GM03348 (cell line): ENCODE data around the gene TBKBP1.

Source experiments
- DNase-seq: peaks from one replicate; pipeline ENCODE4 v3.0.0; 2012; ENCODE audit warnings: low spot score

Gene TBKBP1

DNA sequence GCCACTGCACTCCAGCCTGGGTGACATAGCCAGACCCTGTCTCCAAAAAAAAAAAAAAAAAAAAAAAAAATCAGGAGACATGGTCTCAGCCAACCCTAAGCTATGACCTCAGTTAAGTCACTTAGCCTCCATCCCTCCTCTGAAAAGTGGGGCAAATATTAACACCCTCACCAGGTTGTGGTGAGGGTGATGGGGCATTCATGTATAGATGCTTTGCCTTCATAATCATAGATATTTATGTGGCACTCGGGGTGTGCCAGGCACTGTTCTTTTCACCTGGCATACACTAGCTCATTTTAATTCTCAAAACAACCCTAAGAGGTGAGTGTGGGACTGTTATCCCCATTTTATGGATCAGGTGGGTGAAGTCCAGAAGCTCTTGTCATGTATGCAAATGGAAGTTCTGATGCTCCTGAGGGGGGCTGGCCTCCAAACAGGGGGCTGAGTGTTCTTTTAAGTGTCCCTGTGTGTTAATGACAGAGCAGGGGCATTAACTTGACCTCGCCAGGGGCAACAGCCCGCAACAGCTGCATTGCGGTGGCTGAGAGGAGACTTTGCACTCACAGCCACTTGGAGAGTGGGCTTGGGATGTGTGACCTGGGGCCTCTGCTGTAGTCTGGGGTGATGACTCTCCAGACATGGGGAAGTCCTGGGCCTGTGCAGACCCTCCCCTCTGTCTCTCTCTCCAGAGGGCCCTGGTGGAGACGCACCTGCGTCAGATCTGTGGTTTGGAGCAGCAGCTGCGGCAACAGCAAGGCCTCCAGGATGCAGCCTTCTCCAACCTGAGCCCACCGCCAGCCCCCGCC lies 4.1 kb downstream of the TBKBP1 start:
- no peak for DNase-seq

DNA sequence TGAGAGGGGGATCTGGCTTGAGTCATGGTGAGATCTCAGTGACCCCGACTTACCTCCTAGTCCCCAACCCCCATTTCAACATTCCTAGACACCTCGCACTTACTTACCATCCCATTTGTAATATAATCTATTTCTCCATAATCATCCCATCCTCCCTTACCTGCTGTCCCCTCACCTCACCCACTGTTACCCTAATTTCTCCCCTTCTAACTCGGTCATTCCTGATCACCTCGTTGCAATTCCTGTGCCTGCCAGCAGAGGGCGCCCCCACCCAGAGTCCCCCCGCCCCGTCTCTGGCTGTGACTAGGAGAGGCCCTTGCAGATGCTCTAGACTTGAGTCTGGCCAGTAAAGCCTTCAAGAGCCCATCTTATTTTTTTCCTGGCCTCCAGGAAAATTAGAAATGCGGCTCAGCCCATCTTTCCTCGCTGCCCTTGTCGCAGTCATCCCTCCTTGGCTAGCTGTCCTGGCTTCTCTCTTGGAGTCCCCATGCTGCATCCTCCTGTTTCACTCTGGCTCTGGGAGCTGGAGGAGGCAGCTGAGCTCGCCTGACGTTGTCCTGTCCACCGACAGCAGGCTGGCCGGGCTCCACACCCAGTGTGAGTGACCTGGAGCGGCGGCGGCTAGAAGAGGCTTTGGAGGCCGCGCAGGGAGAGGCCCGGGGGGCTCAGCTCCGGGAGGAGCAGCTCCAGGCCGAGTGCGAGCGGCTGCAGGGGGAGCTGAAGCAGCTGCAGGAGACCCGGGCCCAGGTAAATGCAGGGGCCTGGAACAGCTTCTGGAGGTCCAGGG lies 5.0 kb downstream of the TBKBP1 start:
- peak; percentile 94 for DNase-seq

DNA sequence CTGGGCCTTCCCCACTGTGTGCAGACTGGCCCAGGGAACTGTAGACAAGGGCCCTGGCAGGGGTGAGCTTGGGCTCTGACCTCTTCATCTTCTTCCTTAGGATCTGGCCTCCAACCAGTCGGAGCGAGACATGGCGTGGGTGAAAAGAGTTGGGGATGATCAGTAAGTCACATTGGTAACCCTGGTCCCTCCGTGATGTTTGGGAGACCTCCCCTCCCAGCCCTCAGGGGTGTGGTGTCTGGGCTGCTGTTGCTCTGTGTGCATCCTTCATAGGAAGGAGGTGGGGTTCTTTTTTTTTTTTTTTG lies 5.5 kb downstream of the TBKBP1 start:
- no peak for DNase-seq

DNA sequence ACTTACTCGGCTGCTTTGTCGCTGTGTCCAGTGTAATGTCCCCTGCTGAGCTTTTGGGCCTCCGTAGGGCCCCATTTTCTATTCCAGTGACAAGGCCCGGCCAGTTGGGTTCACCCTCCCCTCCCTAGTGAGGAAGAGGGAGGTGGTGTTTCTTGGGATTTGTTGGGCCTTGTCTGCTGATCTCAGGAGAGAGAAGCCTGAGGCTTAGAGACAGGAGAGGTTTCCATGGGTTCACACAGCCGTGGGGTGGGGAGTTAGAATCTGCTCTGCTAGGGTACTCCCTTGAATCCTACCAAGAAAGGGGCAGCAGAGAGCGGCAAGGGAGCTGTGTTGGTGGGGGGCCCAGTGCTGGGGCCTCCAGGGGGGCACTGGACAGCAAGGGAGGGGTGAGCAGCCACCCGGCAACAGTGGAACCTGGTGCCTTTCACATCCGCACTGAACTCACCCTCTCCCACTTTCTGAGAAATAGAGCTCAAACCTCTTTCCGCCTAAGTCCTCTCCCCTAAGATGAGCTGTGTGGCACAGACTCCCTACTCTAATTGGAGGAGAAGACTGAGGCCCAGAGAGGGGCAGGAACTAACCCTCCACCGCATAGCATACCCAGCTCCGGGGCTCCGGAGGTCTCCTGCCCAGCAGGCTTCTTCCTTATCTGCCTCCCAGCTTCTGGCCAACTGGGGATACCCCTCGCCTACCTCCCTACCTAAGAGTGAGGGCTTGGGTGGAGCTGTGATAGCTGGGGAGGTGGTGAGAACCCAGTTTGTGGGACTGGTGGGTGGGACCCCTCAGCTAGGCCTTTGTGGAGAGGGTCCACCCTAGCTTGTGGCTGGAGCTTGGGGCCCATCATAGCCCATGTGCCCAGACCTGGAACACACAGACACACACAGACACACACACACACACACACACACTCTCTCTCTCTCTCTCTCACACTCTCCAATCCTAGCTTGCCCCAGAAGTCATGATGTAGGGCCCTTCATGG lies 6.8 kb downstream of the TBKBP1 start:
- DNase-seq, result no peak

DNA sequence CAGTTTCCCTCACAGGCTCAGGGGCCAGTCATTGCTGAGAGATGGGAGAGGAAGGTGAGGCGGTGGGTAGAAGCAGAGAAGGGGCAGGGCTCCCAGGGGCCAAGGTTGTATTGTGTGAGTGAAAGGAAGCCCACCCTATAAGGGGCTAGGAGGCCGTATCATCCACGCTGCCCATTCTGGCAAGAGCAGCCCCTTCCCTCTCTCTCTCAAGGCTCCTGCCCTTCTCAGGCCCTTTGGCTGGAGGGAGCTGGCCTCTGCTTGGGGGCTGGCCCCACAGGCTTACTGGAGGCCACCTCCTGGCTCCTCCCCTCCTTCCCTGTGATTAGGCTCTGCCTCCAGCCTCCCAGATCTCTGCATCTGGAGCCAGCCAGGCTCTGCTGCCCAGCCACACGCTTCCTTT lies 7.6 kb downstream of the TBKBP1 start:
- no peak for DNase-seq

DNA sequence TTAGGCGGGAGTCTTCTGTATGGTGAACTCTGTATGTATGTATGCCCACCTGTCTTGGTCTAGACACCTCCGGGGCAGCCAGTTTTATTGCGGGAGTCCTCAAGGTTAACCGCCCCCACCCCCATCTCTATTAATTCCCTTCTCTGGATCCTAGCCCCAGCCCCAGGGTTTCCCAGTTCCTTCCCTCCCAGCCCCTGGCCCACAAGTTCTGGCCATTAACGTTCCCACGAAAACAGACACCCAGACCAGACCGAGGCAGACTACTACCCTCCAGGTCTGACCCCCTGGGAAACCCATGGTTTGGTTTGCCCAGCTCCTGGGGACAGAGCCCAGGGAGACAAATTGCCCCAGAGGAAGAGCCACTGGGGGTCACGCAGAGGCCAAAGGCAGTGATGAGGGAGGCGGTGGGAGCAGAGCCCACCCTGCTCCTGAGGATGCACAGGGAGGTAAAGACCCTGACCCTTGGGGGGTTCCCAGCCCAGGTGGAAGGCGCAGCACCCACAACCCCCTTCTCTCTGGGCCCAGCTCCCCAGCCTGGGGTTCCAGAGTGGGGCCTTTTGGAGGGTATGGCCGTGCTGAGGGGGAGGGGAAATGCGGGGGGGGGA lies 8.5 kb downstream of the TBKBP1 start:
- no peak for DNase-seq

DNA sequence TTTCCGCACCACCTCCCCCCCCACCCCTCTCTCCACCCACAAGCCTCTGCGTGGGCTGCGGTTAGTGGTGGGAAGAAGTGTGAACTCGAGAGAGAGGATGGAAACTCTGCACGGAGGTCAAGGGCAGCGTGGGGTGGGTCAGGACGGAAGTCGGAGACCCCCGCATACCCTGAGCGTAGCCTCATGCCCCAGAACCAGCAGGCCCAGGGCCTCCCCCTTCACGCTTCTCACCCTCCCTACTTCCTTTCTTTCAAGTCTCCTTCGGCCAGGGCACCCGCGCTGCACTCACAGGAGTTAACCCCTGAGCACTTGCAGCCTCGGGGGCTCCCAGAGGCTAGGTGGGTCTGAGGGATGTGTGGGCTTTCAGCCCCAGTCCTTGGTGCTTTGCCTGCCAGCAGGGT lies 9.2 kb downstream of the TBKBP1 start:
- DNase-seq, result no peak

DNA sequence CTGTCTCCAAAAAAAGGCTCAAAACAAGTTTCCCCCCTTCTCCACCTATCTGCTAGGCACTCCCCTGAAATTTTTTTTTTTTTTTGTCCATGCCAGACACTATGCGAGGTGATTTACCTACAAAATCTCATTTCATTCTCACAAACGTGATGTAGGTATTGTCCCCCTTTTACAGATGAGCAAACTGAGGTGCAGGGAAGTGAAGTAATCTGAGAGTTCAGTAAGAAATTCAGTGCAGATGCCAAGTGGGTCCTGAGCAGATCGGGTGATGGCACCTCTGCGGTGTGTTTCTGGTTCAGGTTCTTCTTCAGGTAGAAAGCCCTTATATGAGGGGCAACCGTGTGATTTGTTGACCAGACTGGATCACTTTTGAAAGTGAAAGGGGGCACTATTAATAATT lies 9.7 kb downstream of the TBKBP1 start:
- no peak for DNase-seq

DNA sequence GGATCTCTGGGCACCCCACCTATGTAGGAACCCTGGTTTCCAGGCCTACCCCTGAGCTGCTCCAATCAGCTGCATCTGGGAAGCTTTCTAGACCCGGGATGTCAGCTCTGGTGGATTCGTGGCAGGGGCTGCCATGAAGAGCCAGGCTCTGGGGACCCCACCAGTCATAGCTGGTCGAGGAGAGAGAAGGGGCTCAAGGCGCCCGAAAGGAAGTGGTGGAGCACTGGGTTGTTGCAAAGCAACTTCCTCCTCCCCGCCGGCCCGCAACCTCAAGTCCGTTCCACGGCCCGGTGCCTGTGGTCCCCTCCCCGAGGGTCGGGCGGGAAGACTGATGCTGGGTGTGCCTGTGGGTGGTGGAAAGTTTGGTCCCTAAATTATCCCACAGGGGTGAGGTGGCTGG lies 10.2 kb downstream of the TBKBP1 start:
- DNase-seq, result no peak

DNA sequence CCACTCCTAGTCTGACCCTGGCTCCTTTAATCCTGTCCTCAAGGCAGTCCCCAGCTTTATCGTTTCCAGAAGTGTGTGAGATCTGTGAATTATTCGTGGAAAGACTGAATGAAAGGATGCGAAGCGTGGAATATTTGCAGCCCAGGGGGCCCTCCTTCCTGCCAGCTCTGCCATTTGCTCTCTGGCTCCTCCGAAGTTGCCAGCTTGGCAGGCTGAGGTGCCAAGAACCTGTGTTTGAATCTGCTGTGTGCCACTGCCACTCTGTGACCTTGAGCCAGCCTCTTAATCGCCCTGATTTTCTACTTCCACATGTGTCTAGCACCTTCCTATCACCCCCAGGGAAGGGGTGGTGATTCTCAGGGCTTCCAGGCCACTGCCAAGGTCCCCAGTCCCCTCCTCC lies 10.8 kb downstream of the TBKBP1 start:
- DNase-seq, result no peak

DNA sequence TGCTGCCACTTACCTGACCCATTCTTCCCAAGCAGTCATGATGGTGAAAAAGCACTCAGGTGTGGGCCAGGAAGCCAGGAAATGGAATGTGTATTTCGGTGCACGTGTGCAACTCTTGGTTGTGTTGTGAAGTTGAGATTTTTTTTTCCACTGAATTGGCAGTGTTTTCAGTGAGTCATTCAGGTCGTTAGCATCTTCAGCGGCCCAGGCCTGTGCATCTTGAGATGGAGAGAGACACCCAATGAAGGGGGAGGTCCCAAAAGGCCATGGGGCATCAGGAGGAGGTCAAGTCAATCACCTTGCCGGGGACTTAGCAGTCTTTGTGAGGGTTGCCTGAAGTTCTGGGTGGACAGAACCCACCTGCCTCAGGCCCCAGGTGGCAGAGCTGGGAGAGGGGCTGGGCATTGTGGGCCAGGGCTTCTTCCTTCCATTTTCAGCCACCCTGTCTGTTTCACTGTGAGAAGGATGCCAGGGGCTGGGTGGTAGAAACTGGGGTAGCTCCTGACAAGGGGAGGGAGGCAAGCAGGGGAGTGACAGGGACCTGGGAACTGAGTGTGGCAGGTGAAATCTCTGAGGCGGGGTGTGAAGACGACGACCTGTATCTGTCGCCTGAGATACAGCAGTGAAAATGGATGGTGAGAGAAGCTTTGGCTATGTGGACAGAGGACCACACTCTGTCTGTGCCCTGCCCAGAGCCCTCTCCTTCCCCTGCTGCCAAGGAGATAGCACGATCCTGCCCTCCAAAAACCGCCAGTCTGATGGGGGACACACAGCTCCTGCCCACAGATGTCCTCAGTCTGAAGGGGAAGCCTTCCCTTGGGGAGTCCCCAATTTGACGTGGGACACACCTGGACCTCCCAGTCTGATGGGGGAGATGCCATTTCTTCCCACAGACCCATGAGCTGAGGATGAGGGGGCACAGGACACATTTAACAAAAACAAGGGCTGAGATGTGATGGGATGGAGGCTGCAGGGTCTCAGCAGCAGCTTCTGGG lies 11.9 kb downstream of the TBKBP1 start:
- no peak for DNase-seq

DNA sequence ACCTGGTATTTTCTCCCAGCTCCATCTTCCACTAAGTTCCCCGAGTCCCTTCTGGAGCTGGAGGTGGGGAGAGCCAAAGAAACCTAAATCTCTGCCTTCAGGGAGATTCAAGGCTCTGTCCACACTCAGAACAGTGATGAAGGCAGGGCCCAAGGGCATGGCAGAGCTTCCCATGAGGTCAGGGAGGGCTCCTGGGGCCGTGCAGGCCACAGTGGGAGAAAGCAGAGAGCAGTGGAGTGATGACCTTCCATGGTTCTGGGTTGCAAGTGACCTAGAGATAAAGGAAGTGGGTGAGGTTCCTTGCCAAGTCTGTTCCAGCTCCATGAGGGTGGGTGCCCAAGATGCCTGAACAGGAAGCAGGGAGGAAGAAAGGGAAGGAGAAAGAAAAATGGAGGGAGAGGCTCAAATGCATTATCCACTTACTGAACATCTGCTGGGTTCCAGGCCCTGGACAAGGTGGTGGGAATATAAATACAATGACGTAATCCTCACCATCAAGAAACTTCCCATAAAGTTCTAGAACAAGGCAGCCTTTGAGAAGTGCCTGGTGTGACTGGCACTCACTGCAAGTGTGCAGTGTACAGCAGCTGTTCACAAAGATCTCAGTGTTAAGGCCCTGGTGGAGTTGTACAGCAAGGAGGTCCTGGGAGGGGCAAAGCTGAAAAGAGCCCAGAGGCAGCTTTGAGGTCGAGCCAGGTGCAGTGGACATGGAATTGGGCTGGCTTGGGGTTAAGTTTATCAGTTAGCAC lies 13.3 kb downstream of the TBKBP1 start:
- DNase-seq, result no peak

DNA sequence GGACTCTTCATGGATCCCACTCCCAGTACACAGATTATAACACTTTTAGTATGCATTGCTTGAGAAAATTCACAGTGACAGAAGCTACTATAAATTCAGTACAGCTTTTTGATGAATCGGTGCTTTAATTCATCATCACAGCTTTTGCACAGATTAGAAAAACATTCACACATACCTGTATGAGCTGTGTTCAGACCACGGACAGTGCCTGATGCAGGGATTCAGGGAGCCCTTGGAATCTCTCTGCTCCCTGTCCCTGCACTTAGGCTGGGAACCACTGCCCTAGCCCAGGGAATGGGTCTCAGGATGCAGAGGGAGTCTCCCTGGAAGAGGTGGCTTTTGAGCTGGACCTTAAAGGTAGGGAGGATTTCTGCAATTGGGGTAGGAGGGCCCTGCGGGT lies 13.9 kb downstream of the TBKBP1 start:
- no peak for DNase-seq

DNA sequence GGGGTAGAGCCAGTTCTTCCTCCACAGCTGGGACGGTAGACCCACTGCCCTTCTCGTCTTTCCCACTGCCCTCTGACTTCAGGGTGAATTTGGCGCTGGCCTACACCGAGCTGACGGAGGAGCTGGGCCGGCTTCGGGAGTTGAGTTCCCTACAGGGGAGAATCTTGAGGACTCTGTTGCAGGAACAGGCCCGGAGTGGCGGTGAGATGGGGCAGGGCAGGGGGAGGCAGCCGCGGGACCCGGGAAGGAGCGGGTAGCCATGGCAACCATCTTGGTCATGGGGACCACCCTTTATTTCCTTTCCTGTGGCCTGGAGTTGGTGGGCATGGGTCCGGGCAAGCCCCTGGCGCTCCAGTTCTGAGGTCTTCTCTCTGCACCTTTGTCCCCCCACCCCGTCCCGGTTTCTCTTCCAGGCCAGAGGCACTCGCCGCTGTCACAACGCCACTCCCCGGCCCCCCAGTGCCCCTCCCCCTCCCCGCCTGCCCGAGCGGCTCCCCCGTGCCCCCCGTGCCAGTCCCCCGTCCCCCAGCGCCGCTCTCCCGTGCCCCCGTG lies 14.4 kb downstream of the TBKBP1 start:
- DNase-seq, result no peak

DNA sequence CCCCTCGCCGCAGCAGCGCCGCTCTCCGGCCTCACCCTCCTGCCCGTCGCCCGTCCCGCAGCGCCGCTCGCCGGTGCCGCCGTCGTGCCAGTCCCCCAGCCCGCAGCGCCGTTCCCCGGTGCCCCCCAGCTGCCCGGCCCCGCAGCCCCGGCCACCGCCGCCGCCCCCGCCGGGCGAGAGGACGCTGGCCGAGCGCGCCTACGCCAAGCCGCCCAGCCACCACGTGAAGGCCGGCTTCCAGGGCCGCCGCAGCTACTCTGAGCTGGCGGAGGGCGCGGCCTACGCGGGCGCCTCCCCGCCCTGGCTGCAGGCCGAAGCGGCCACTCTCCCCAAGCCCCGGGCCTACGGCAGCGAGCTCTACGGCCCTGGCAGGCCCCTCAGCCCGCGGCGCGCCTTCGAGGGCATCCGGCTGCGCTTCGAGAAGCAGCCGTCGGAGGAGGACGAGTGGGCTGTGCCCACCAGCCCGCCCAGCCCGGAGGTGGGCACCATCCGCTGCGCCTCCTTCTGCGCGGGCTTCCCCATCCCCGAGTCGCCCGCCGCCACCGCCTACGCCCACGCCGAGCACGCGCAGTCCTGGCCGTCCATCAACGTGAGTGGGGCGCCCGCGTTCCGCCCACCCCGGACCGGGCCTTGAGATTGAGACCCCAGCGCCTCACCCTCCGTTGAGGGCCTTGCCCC lies 15.0 kb downstream of the TBKBP1 start:
- no peak for DNase-seq

DNA sequence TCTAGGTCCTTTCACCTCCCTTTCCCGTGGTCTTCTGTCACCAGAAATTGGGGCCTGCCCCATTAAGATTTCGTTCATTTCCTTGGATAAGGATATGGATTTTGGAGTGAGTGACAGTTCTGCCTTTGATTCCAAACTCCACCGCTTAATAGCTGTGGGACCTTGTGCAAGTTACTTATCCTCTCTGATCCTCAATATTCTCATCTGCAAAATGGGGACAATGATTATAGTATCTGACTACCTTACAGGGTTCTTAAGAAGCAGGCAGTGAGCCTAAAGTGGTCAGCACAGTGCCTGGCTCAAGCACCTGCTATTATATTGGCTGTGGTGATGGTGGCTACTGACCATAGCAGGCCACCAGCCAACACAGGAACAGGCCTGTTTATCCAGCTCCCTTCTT lies 15.6 kb downstream of the TBKBP1 start:
- DNase-seq, result no peak

DNA sequence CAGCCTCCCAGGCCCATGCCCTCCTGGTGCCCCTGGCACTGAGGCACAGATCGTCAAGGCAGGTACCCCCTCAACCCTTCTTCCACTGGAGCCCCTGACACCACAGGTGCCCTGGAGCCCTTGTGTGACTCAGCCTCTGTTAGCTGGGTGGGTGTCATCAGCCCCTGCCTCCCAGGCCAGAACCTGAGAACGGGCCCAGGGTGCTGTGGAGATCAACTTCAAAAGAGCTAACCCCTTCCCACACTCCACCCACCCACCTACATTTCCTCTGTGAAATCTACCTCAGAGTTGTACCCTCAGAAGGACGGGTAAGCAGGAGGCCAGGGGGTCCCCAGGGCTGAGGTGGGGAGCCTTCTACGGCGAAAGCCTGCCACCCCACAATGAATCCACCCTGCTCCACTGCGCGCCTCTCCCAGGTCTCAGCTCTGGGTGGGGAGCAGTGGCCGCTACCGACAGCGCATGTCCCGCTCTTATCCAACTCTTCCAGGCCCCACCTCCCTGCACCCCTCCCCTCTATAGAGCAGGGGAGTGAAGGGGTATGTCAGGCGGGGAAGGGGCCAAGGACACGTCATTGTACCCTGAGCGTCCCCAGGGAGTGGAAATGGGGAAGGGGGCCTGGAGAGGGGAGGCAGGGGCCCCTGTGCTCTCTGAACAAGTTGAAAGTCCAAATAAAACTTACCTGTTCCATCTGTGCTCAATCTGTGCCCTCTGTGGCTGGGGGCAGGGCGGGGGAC lies 17.6 kb downstream of the TBKBP1 start:
- DNase-seq, result no peak

DNA sequence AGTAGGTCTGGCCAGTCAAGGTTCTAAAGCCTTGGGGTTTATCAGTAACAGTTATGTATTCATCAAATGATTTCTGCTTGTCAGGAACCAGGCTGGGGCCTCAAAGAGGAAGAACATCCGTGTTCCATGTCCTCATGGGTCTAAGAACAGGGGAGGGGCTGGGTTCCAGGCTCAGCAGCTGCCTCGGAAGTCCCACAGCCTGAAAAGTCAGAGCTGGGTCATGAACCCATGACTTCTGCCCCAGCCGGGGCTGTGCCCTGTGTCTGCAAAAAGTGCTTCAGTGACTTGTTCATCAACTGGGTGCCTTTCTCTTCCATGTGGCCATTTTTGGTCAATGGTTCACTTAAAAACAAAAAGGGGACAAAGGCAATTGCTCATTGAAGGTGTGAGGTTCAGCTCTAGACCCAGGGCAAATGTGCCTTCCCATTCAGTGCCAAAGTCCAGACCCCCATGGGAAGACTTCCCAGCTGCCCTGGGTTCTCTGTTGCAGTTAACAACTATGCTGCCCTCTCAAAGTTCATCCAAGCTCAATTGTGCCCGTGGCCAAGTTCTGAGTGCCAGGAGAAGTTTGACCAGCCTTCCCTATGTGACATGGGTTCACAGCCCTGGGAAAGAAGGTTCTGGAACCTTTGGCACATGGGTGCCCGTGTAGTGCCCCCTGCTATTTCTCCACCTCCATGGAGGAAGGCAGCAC lies 18.5 kb downstream of the TBKBP1 start:
- no peak for DNase-seq
